GM21717 (cell line): ENCODE measurements around the gene ZNF213.

ENCODE experiments used
- ATAC-seq: cut with Tn5 transposase; IDR thresholded peaks from one replicate; pipeline ENCODE4 v1.9.1; 2021; ENCODE audit warnings: mild to moderate bottlenecking, moderate library complexity; ENCODE audit not compliant: unreplicated experiment

ZNF213 gene

DNA sequence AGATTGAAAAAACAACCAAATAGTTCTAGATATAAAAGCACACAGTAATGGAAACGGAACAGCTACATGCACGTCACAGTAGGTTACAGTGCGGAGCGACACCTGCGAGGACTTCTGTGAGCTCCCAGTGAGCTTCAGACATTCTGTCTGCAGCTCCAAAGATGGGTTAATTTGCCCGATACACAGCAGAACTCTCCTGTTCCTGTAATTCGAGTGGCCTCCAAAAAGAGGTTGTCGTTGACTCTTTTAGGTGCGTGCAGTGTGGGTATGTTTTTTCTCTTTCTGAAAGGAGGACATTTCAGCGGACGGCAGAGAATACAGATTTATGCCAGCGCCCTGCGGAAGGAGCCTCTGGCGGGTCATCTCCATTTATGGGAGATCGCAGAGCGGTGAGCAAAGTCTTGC lies 56.1 kb downstream of the ZNF213 start:
- no peak for ATAC-seq
